Fibroblast of the aortic adventitia (primary cell): ENCODE results near the gene FAM43A. TPM values are rescaled to one million over a fixed set of nuclear protein-coding genes. Genes with fewer than 3 reads are reported as not detected.

Source experiments
- DNase-seq: peaks from one replicate; pipeline ENCODE4 v3.0.0-alpha.2; 2010; ENCODE audit warnings: low read depth
- H3K4me3 ChIP-seq: 2 replicates; pipeline ENCODE4 v1.5.1; 2011; ENCODE audit warnings: low read depth, mild to moderate bottlenecking, control low read depth, low read length, moderate library complexity
- small RNA-seq: library from RNA; depleted of rRNA; stranded (forward); fragments of <200 nt; gene quantifications from one replicate; pipeline ENCODE3, GENCODE V24; 2012
- total RNA-seq: library from RNA; depleted of rRNA; stranded (reverse); fragments of >200 nt; gene quantifications from 2 replicates; pipeline ENCODE4 v1.2.3, GENCODE V29; 2012; ENCODE audit warnings: low replicate concordance
- TF ChIP-seq, protein P1 (sequence below): IDR thresholded peaks from 2 replicates; pipeline ENCODE4 v1.5.1; 2011; ENCODE audit warnings: mild to moderate bottlenecking, low read length, control low read depth, inconsistent platforms; ENCODE audit not compliant: insufficient read depth

Gene FAM43A
- total RNA-seq, 1 donor = 12.7 TPM

DNA sequence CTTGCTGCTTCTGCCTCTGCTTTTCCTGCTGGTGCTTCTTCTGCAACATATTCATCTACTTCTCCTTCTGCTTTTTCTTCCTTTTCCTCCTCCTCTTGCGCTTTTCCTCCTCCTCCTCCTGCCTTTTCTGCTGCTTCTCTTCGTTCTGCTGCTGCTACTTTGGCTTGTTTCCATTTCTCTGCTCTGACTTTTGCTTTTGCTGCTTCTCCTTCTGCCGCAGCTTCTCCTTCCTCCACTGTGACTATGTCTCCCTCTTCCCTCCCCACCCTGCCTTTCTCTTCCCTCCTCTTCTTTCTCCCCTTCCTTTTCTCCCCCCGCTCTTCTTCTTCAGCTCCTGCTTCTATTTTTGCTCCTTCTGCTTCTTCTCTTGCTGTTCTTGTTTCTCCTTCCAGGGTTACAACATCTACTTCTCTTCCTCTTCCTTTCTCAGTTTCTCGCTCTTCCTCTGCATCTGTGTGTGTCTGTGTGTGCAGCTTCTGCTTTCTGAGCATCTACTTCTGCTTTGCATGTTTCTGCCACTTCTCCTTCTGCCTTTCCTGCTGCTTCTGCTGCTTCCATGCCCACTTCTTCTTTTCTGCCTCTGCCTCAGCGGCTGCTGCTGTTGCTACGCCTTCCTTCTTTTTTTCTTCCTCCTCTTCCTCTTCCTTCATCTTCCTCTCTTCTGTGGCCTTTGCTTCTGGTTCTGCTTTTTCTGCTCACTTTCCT is 51.4 kb downstream of the FAM43A start:
- no peak overlapping the region for H3K4me3 ChIP-seq
- DNase-seq = no peak
- TF ChIP-seq, protein P1, sequence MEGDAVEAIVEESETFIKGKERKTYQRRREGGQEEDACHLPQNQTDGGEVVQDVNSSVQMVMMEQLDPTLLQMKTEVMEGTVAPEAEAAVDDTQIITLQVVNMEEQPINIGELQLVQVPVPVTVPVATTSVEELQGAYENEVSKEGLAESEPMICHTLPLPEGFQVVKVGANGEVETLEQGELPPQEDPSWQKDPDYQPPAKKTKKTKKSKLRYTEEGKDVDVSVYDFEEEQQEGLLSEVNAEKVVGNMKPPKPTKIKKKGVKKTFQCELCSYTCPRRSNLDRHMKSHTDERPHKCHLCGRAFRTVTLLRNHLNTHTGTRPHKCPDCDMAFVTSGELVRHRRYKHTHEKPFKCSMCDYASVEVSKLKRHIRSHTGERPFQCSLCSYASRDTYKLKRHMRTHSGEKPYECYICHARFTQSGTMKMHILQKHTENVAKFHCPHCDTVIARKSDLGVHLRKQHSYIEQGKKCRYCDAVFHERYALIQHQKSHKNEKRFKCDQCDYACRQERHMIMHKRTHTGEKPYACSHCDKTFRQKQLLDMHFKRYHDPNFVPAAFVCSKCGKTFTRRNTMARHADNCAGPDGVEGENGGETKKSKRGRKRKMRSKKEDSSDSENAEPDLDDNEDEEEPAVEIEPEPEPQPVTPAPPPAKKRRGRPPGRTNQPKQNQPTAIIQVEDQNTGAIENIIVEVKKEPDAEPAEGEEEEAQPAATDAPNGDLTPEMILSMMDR = no peak

Small RNA genes lying within 50 kb of the gene (small RNA-seq; reads per million reads assigned to genes)
- gene AC046143.2 = not detected

Other genes with a start within 250 kb of the FAM43A start
- 448 and 494 TPM in 2 replicates for gene ATP13A3, start 198.9 kb upstream of the FAM43A start, total RNA-seq
- gene TMEM44, start 52.5 kb upstream of the FAM43A start, total RNA-seq = 12.8 and 16.7 TPM in 2 replicates
- gene LSG1, start 13.7 kb upstream of the FAM43A start, total RNA-seq = 30.6 and 41.9 TPM in 2 replicates